Lung microvascular endothelial cell (primary cell): ENCODE results near the gene ACSF3. TPM values are rescaled to one million over a fixed set of nuclear protein-coding genes. Genes with fewer than 3 reads are reported as not detected.

ENCODE experiments used
- DNase-seq, 2 donors: peaks; one replicate each; pipeline versions ENCODE4 v3.0.0 to v3.0.0-alpha.2; 2010; ENCODE audit warnings: low read depth in 2 of 2
- total RNA-seq: library from RNA; depleted of rRNA; stranded (reverse); fragments of >200 nt; gene quantifications from 2 replicates; pipeline ENCODE4 v1.2.1, GENCODE V29; 2014

ACSF3 gene
- total RNA-seq, 1 donor from 2014 or later, result 13.9 TPM

GRCh38 chr16:89143911-89144675, 50.4 kb downstream of the ACSF3 start:
- DNase-seq, result no peak

DNA sequence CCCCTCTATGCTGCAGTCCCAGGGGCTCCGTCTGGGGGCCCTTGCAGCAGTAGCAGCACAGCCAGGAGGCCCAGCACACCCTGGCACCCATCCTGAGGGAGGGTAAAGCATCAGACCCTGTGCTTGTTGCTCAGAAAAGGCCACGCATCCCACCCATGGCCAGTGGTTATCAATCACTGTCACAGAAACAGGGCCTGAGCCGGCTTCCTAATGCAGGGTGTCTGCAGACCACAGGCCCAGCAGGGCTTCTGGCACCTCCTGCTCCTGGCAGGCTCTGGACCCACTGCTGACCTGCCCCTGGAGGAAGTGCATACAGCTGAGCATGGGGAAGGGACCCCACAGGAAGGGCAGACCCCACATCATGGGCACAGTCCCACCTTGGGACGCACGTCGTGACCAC, 51.0 kb downstream of the ACSF3 start:
- no peak for DNase-seq

GRCh38 chr16:89145406-89146161, 51.9 kb downstream of the ACSF3 start:
- DNase-seq, result no peak

DNA sequence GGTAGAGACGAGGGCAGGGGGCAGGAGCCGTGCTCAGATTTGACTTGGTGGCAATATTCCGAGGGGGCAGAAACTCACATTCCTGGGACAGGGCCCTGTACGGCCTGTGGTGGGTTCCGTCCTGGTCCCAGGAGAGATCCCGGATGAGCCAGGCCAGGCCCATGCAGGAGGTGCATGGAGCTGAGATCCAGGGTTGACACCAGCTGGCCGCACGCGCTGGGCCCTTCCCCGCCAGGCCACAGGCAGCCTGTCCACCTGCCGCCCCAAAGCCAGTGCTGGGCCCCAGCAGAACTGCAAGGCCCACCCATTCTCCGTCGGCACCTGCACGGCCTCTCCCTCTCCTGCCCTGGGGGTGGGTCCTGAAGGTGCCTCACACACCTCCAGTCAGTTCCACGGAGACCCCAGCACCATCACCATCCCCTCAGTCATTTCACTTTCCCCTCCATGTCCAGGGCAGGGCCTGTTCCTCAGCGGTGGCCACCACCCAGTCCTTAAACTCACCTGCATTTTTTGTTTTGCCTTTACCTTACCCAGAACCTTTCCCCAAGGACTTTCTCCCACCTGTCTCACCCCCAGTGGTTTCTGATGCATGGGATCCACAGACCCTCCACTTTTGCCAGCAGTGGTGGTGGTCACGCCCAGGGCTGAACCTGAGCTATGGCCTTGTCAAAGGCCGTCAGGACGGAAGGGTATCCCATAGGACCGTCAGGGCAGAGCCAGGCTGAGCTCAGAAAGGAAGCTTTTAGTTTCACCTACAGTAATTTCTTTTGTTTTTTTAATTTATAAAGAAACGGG, 52.8 kb downstream of the ACSF3 start:
- no peak for DNase-seq

GRCh38 chr16:89147085-89147817, 53.6 kb downstream of the ACSF3 start:
- no peak for DNase-seq

- DNase-seq, result no peak
Observed at GRCh38 chr16:89149386-89149785, 55.7 kb downstream of the ACSF3 start.

GRCh38 chr16:89150090-89150835, 56.6 kb downstream of the ACSF3 start:
- DNase-seq, result no peak

- no peak for DNase-seq
Observed at GRCh38 chr16:89150981-89151380, 57.3 kb downstream of the ACSF3 start.

DNA sequence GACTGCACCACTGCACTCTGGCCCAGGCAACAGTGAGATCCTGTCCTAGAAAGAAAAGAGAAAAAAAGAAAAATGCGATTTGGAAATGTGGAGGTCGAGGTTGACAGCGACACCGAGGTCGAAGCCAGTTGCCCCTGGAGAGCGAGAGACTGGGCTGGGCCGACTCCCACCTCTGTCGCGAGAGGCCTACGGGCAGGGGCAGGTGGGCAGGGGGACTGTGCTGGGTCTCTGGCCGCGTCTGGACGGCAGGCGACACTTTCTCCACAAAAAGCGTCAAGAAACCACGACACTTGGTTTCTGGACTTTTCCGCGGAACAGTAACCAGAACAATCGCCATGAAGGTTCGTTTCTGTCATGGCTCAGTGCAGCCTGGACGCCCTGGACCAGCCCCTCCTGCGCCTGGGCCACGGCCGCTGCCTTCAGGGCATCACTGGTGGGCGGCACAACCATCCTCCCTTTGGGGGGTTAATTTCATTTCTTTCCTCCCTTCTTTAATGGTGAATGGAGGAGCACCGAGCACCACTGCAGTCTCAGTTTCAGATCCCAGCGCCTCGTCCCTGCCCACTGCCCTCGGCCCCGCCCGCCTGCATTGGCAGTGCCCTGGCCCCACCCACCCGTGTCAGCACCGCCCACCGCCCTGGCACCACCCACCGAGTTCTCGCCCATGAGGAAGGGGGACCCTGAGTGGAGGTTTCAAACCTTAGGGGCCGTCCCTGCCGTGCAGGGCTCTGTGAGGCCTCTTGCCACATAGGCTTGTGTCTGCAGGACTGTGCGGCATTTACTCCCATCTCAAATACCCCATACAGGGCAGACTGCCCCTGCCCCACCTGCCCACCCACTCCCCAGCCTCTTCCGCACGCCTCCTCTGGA, 59.4 kb downstream of the ACSF3 start:
- no peak for DNase-seq

DNA sequence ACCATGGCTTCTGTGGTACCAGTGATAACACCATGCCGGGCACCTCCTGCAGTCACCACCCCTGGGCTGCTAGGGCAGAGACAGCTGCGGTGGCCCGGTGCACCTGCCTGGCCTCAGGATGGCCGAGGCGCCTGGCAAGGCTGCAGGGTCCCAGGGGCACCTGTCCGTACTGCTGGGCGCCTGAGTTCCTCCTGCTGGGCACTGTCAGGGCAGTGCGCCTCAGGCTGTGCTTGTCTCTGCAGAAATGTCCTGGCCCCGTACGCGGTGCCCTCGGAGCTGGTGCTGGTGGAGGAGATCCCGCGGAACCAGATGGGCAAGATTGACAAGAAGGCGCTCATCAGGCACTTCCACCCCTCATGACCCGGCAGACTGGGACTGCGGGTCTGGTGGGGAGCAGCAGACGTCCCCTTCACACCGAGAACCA, 60.2 kb downstream of the ACSF3 start:
- DNase-seq, result no peak

GRCh38 chr16:89154390-89155183, 60.9 kb downstream of the ACSF3 start:
- DNase-seq, result no peak

DNA sequence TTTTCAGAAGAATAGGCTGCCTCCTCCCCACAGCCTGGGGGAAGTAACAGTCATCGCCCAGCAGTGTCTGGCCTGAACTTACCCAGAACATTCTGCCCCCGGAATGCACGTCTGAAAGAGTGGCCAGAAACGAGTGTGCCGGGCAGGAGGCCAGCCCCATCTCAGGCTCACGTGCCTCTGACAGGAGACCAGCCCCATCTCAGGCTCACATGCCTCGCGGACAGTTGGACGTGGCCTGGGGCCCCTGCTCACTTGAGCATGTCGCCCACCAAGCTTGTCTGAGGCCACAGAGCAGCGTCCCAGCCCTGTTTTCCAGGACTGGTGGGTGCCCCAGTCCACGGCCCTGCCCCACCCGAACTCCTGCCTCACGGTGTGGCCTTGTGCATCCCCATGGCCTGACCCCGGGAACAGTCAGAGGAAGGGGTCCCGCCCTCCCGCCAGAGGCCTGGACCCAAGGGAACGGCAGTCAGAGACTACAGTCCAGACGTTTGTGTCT, 61.6 kb downstream of the ACSF3 start:
- peak; percentile 69 to 83 for DNase-seq

- DNase-seq, result no peak
Observed at GRCh38 chr16:89155851-89156739, 62.4 kb downstream of the ACSF3 start.

DNA sequence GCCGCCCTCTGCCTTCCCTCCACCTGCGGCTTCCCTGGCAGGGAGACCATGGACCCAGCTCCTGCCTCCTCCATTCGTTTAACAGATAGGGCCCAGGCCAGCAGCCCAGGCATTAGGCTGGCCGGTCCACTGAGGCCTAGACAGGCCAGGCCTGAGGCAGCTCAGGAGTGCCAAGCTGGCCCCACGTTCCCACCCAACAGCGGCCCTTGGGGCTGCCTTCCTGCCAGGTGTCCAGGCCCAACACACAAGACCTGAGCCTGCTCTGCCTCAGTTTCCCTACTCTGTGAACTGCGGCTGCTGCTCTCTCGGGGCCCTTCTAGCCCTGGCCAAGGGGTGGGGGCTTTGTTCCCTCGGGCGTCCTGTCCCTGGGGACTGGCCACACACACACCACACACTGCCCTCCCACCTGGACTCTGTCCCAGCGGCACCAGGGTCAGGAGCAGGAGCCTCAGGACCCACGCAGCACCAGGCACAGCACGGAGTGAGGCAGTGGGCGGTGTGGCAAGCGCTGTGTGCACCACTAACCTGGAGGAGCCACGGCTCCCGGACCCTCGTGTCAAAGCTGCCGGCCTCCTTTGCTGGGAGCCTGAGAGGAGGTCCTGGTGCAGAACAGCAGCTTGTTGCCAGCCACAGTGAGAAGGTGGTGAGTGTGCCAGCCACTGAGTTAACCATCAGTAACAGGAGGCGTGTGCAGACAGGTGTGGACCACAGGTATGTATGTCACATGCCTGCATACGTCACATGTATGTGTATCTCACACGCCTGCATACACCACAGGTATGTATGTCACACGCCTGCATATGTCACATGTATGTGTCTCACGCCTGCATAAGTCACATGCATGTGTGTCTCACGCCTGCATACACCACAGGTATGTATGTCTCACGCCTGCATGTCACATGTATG, 63.3 kb downstream of the ACSF3 start:
- no peak for DNase-seq

DNA sequence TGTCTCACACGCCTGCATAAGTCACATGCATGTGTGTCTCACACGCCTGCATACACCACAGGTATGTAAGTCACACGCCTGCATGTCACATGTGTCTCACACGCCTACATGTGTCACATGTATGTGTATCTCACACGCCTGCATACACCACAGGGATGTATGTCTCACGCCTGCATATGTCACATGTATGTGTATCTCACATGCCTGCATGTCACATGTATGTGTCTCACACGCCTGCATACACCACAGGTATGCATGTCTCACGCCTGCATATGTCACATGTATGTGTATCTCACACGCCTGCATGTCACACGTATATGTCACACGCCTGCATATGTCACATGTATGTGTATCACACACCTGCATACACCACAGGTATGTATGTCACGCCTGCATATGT, 64.1 kb downstream of the ACSF3 start:
- no peak for DNase-seq

DNA sequence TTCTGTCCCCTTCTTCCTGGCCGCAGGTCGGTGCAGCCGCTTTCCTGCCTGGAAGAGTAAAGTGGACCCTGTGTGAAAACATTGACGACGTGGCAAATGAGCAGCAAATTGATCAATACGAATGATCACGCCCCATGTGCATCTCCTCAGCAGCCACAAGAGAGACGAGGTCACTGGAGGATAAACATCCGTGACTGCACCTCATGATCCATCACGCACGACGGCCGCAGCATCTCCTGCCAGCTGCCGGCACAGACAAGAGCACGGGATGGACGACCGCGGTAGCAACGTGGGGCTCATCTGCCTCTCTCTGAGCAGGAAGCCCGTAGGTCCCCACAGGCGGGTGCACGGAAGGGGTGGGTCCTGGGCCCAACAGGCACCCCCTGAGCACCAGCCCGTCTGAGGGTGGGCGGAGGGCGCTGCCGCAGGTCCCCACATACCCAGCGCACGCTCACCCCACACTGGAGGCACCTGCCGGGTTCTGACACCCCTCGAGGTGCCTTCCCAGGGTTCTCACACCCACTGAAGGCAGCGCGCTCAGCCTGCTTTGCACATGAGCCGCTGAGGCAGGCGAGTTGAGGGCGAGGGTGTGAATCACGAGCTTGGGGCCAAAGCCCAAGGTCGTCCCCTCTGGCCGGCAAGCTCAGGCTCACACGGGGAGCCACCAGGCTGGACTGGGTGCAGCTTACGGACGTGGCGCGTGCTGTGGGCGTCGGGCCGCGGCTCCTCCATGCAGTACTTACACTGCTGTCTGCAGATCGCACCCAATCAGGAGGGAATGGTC, 65.6 kb downstream of the ACSF3 start:
- DNase-seq, result no peak
